ENCODE measurements around the gene DPP10.

Gene DPP10

DNA sequence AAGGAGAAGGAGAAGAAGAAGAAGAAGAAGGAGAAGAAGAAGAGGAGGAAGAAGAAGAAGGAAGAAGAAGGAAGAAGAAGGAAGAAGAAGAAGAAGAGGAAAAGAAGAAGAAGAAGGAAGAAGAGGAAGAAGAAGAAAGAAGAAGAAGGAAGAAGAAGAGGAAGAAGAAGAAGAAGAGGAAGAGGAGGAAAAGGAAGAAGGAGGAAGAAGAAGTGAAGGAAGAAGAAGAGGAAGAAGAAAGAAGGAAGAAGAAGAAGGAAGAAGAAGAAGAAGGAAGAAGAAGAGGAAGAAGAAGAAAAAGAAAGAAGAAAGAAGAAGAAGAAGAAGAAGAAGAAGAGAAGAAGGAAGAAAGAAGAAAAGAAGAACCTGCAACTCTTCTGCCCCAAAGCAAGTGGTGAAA, 942.0 kb downstream of the DPP10 start:
- Histone ChIP-seq H3K36me3 (ENCODE audit: insufficient read depth, low read length) (no peaks in the 10 kb centered on the region), H3K4me2 (ENCODE audit: low read depth, low read length, poor library complexity, severe bottlenecking) (no peak overlapping the region), H3K27me3 (ENCODE audit: insufficient read depth, low read length, poor library complexity, severe bottlenecking) (no peaks in the 10 kb centered on the region), H3K4me1 (ENCODE audit: insufficient read depth, low read length, poor library complexity, severe bottlenecking) (no peaks in the 10 kb centered on the region), H3F3A (ENCODE audit: low read depth) (no peaks in the 10 kb centered on the region), H4K20me1 (ENCODE audit: insufficient read depth, low read length, poor library complexity, severe bottlenecking) (no peaks in the 10 kb centered on the region), H3K9ac (ENCODE audit: low read depth, low read length, poor library complexity, severe bottlenecking) (no peak overlapping the region), H3K9me3 (ENCODE audit: insufficient read depth, low read depth, low read length) (no peaks in the 10 kb centered on the region), H3K4me3 (ENCODE audit: low read length, poor library complexity, severe bottlenecking) (no peak overlapping the region), H2AFZ (ENCODE audit: low read length) (no peak overlapping the region), H3K79me2 (ENCODE audit: insufficient read depth, low read length) (no peaks in the 10 kb centered on the region), H3K9me2 (replicated peaks; ENCODE audit: low read depth, low read length) (no peaks in the 10 kb centered on the region)
- TF ChIP-seq, protein P1, sequence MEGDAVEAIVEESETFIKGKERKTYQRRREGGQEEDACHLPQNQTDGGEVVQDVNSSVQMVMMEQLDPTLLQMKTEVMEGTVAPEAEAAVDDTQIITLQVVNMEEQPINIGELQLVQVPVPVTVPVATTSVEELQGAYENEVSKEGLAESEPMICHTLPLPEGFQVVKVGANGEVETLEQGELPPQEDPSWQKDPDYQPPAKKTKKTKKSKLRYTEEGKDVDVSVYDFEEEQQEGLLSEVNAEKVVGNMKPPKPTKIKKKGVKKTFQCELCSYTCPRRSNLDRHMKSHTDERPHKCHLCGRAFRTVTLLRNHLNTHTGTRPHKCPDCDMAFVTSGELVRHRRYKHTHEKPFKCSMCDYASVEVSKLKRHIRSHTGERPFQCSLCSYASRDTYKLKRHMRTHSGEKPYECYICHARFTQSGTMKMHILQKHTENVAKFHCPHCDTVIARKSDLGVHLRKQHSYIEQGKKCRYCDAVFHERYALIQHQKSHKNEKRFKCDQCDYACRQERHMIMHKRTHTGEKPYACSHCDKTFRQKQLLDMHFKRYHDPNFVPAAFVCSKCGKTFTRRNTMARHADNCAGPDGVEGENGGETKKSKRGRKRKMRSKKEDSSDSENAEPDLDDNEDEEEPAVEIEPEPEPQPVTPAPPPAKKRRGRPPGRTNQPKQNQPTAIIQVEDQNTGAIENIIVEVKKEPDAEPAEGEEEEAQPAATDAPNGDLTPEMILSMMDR (conservative IDR thresholded peaks at IDR 0.05; ENCODE audit: low read length), result no peak
- no peak for TF ChIP-seq EZH2phosphoT487 (IDR thresholded peaks at IDR 0.05; ENCODE audit: borderline replicate concordance)

DNA sequence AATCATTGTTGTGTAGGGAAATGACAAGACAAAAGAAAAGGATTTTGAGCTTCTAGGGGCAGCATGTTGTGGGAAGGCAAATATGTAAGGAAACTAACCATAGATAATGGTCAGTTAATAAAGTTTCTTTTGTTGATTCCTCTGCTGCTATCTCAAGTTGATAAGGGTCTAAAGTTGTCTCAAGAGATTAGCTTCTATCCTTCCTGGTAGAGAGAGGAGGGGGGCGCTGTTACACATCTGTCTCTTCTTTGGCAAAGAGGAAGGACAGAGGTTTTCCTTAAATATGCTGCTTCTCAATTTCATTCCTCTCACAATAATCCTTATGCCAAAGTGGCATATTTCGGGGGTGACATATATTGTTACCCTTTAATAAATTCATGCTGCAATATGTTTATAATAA, 944.0 kb downstream of the DPP10 start:
- H3K4me3 ChIP-seq (ENCODE audit: low read length, poor library complexity, severe bottlenecking), result no peak overlapping the region
- no peaks in the 10 kb centered on the region for H3K79me2 ChIP-seq (ENCODE audit: insufficient read depth, low read length)
- no peak overlapping the region for H2AFZ ChIP-seq (ENCODE audit: low read length)

DNA sequence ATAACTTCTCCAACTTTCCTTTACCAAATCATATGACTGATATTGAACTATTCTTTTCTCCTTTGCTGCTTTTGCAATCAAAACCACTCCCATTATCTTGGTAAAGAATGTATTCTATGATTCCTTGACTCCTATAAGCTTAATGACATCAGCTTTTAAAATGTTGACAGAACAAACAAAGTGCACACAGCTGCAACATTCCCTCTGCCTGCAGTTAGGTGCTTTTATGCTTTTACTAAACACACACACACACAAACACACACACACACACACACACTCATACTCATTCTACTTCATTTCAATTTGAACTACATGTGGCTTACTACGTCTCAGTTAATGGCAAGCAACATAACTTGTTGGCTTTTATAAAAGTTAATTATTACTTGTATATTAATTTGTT, 946.6 kb downstream of the DPP10 start:
- no peaks in the 10 kb centered on the region for H3K9me3 ChIP-seq (ENCODE audit: insufficient read depth, low read depth, low read length)
- no peaks in the 10 kb centered on the region for H3K9me2 ChIP-seq (replicated peaks; ENCODE audit: low read depth, low read length)
- H4K20me1 ChIP-seq (ENCODE audit: insufficient read depth, low read length, poor library complexity, severe bottlenecking), result no peaks in the 10 kb centered on the region
- H2AFZ ChIP-seq (ENCODE audit: low read length), result no peak overlapping the region
- H3K4me1 ChIP-seq (ENCODE audit: insufficient read depth, low read length, poor library complexity, severe bottlenecking), result no peaks in the 10 kb centered on the region
- H3K9ac ChIP-seq (ENCODE audit: low read depth, low read length, poor library complexity, severe bottlenecking), result no peak overlapping the region
- no peaks in the 10 kb centered on the region for H3F3A ChIP-seq (ENCODE audit: low read depth)
- H3K4me2 ChIP-seq (ENCODE audit: low read depth, low read length, poor library complexity, severe bottlenecking), result no peak overlapping the region
- H3K79me2 ChIP-seq (ENCODE audit: insufficient read depth, low read length), result no peaks in the 10 kb centered on the region
- no peak overlapping the region for H3K4me3 ChIP-seq (ENCODE audit: low read length, poor library complexity, severe bottlenecking)
- H3K27me3 ChIP-seq (ENCODE audit: insufficient read depth, low read length, poor library complexity, severe bottlenecking), result no peaks in the 10 kb centered on the region
- no peak for TF ChIP-seq EZH2phosphoT487 (IDR thresholded peaks at IDR 0.05; ENCODE audit: borderline replicate concordance)
- TF ChIP-seq, protein P1 (conservative IDR thresholded peaks at IDR 0.05; ENCODE audit: low read length), result no peak
- H3K36me3 ChIP-seq (ENCODE audit: insufficient read depth, low read length), result no peaks in the 10 kb centered on the region

More for the DNA sequence above, 944.0 kb downstream of the DPP10 start:
- Histone ChIP-seq H3K9ac (ENCODE audit: low read depth, low read length, poor library complexity, severe bottlenecking) (no peak overlapping the region), H3K4me1 (ENCODE audit: insufficient read depth, low read length, poor library complexity, severe bottlenecking) (no peaks in the 10 kb centered on the region), H3F3A (ENCODE audit: low read depth) (no peaks in the 10 kb centered on the region), H3K4me2 (ENCODE audit: low read depth, low read length, poor library complexity, severe bottlenecking) (no peak overlapping the region), H3K36me3 (ENCODE audit: insufficient read depth, low read length) (no peaks in the 10 kb centered on the region), H3K9me3 (ENCODE audit: insufficient read depth, low read depth, low read length) (no peaks in the 10 kb centered on the region), H3K9me2 (replicated peaks; ENCODE audit: low read depth, low read length) (no peaks in the 10 kb centered on the region), H4K20me1 (ENCODE audit: insufficient read depth, low read length, poor library complexity, severe bottlenecking) (no peaks in the 10 kb centered on the region), H3K27me3 (ENCODE audit: insufficient read depth, low read length, poor library complexity, severe bottlenecking) (no peaks in the 10 kb centered on the region)
- TF ChIP-seq, protein P1 (conservative IDR thresholded peaks at IDR 0.05; ENCODE audit: low read length), result no peak
- no peak for TF ChIP-seq EZH2phosphoT487 (IDR thresholded peaks at IDR 0.05; ENCODE audit: borderline replicate concordance)
